GM18909 (cell line): Measurements from ENCODE around the gene ABL1.
A peak's percentile ranks its signal among the peaks of the same experiment; 100 is the strongest.

Experiments
- ATAC-seq: cut with Tn5 transposase; IDR thresholded peaks from one replicate; pipeline ENCODE4 v1.9.1; 2021; ENCODE audit warnings: mild to moderate bottlenecking; ENCODE audit not compliant: unreplicated experiment, poor library complexity

ABL1 gene

GRCh38 chr9:130824643-130825350, 10.3 kb upstream of the ABL1 start:
- no peak for ATAC-seq

- ATAC-seq = no peak
Measured at GRCh38 chr9:130825351-130825651, 9.8 kb upstream of the ABL1 start.

- no peak for ATAC-seq
Measured at GRCh38 chr9:130825809-130826208, 9.2 kb upstream of the ABL1 start.

- ATAC-seq = no peak
Measured at GRCh38 chr9:130829762-130830161, 5.3 kb upstream of the ABL1 start.

GRCh38 chr9:130830231-130830760, 4.8 kb upstream of the ABL1 start:
- ATAC-seq = no peak

- no peak for ATAC-seq
Measured at GRCh38 chr9:130831077-130831476, 4.0 kb upstream of the ABL1 start.

GRCh38 chr9:130833031-130833990, 1.7 kb upstream of the ABL1 start:
- no peak for ATAC-seq

GRCh38 chr9:130835441-130836298, 616 bp downstream of the ABL1 start:
- peak; percentile 22 for ATAC-seq

GRCh38 chr9:130837002-130837511, 2.0 kb downstream of the ABL1 start:
- ATAC-seq = no peak

- no peak for ATAC-seq
Measured at GRCh38 chr9:130837643-130838042, 2.6 kb downstream of the ABL1 start.

- no peak for ATAC-seq
Measured at GRCh38 chr9:130839132-130840111, 4.4 kb downstream of the ABL1 start.

- ATAC-seq = no peak
Measured at GRCh38 chr9:130842545-130842944, 7.5 kb downstream of the ABL1 start.

GRCh38 chr9:130843049-130843908, 8.2 kb downstream of the ABL1 start:
- ATAC-seq = no peak

- no peak for ATAC-seq
Measured at GRCh38 chr9:130844044-130844451, 9.0 kb downstream of the ABL1 start.

- no peak for ATAC-seq
Measured at GRCh38 chr9:130845254-130845653, 10.2 kb downstream of the ABL1 start.

GRCh38 chr9:130845901-130846481, 10.9 kb downstream of the ABL1 start:
- no peak for ATAC-seq

- ATAC-seq = no peak
Measured at GRCh38 chr9:130846487-130847305, 11.6 kb downstream of the ABL1 start.
